Measurements from ENCODE around the gene MBNL1. TPM values are rescaled to one million over a fixed set of nuclear protein-coding genes. Genes with fewer than 3 reads are reported as not detected.

MBNL1 gene
- polyA plus RNA-seq, 1 donor from 2014 or later, result 12.7 TPM

GRCh38 chr3:152477422-152477821, 208.7 kb downstream of the MBNL1 start:
- no peak overlapping the region for H2AFZ ChIP-seq (ENCODE audit: low read depth, low read length)
- no peak overlapping the region for H3K4me3 ChIP-seq (ENCODE audit: low read length)
- no peak overlapping the region for H3K4me2 ChIP-seq (ENCODE audit: low read length)
- no peaks in the 10 kb centered on the region for H3F3A ChIP-seq (ENCODE audit: insufficient read depth, low read length, poor library complexity, severe bottlenecking)
- no peaks in the 10 kb centered on the region for H4K20me1 ChIP-seq (ENCODE audit: insufficient read depth)
- TF ChIP-seq MXI1 (conservative IDR thresholded peaks at IDR 0.05; ENCODE audit: poor library complexity, severe bottlenecking) (no peak), TAF1 (IDR thresholded peaks at IDR 0.05; ENCODE audit: low read depth) (no peak), SMC3 (conservative IDR thresholded peaks at IDR 0.05; ENCODE audit: poor library complexity) (no peak), POLR2AphosphoS5 (IDR thresholded peaks at IDR 0.05) (no peak), EZH2 (IDR thresholded peaks at IDR 0.05; ENCODE audit: borderline replicate concordance, insufficient read depth, low read length, poor library complexity, severe bottlenecking) (no peak), RAD21 (conservative IDR thresholded peaks at IDR 0.05) (no peak)
- H3K36me3 ChIP-seq (ENCODE audit: insufficient read depth, low read length), result no peaks in the 10 kb centered on the region
- H3K9me3 ChIP-seq (ENCODE audit: low read length), result no peaks in the 10 kb centered on the region
- no peaks in the 10 kb centered on the region for H3K9me2 ChIP-seq (ENCODE audit: insufficient read depth, low read length)
- no peak overlapping the region for H3K27ac ChIP-seq (ENCODE audit: low read length)
- no peaks in the 10 kb centered on the region for H3K79me2 ChIP-seq (replicated peaks; ENCODE audit: insufficient read depth, low read length)
- no peak overlapping the region for H3K9ac ChIP-seq (ENCODE audit: low read length)
- H3K27me3 ChIP-seq (ENCODE audit: insufficient read depth, low read depth, low read length), result no peaks in the 10 kb centered on the region

GRCh38 chr3:152480282-152480953, 211.7 kb downstream of the MBNL1 start:
- Histone ChIP-seq H3K36me3 (ENCODE audit: insufficient read depth, low read length) (no peaks in the 10 kb centered on the region), H3K27me3 (ENCODE audit: insufficient read depth, low read depth, low read length) (no peaks in the 10 kb centered on the region), H3K9ac (ENCODE audit: low read length) (no peak overlapping the region), H2AFZ (ENCODE audit: low read depth, low read length) (no peak overlapping the region), H3K4me3 (ENCODE audit: low read length) (no peak overlapping the region), H3K79me2 (replicated peaks; ENCODE audit: insufficient read depth, low read length) (no peaks in the 10 kb centered on the region), H3F3A (ENCODE audit: insufficient read depth, low read length, poor library complexity, severe bottlenecking) (no peaks in the 10 kb centered on the region), H4K20me1 (ENCODE audit: insufficient read depth) (no peaks in the 10 kb centered on the region), H3K27ac (ENCODE audit: low read length) (no peak overlapping the region), H3K9me3 (ENCODE audit: low read length) (no peaks in the 10 kb centered on the region), H3K9me2 (ENCODE audit: insufficient read depth, low read length) (no peaks in the 10 kb centered on the region), H3K4me2 (ENCODE audit: low read length) (no peak overlapping the region)
- TF ChIP-seq EP300 (conservative IDR thresholded peaks at IDR 0.05; ENCODE audit: poor library complexity, severe bottlenecking) (no peak), CTCF (IDR thresholded peaks at IDR 0.05; ENCODE audit: poor library complexity, severe bottlenecking) (no peak), RAD21 (conservative IDR thresholded peaks at IDR 0.05) (no peak), SMC3 (conservative IDR thresholded peaks at IDR 0.05; ENCODE audit: poor library complexity) (no peak), POLR2AphosphoS5 (IDR thresholded peaks at IDR 0.05) (no peak), TAF1 (IDR thresholded peaks at IDR 0.05; ENCODE audit: low read depth) (no peak), MXI1 (conservative IDR thresholded peaks at IDR 0.05; ENCODE audit: poor library complexity, severe bottlenecking) (no peak), REST (IDR thresholded peaks at IDR 0.05; ENCODE audit: borderline replicate concordance) (no peak), EZH2 (IDR thresholded peaks at IDR 0.05; ENCODE audit: borderline replicate concordance, insufficient read depth, low read length, poor library complexity, severe bottlenecking) (no peak)

All from neural cell (in vitro differentiated cells).